ENCODE results near the gene ATG5. TPM values are rescaled to one million over a fixed set of nuclear protein-coding genes. Genes with fewer than 3 reads are reported as not detected.

The ATG5 gene
- total RNA-seq, 1 experiment from 2014 or later, result 26.9 TPM

DNA sequence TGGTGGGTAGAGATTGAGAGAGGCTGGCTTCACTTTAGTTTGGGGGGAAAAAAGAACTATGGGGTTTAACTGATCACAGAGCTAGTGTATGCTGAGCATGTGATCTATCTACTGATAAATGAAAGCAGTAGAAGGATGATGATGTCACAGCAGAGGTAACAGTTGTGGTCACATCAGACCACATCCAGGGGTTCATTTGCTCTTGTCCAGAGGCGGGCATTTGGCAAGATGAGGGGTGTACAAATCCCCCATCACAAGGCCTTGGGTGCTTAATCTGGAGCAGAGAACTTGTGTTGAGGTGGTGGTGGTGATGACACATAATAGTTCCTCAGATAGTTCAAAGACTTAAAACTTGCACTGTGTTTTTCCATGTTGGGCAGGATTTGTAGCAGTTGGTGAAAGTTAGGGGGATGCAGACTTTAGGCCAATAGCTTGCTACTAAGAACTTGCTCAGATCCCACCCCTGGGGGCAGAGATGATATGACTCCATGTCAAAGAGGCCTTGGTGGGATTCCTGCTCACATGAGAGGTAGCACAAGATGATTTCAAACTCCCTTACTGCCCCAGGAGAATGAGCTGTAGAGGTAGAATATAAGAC is 176.0 kb downstream of the ATG5 start:
- no peaks in the 10 kb centered on the region for H3K27me3 Mint-ChIP-seq (ENCODE audit: insufficient read depth, unreplicated experiment)
- TF ChIP-seq, protein P1, sequence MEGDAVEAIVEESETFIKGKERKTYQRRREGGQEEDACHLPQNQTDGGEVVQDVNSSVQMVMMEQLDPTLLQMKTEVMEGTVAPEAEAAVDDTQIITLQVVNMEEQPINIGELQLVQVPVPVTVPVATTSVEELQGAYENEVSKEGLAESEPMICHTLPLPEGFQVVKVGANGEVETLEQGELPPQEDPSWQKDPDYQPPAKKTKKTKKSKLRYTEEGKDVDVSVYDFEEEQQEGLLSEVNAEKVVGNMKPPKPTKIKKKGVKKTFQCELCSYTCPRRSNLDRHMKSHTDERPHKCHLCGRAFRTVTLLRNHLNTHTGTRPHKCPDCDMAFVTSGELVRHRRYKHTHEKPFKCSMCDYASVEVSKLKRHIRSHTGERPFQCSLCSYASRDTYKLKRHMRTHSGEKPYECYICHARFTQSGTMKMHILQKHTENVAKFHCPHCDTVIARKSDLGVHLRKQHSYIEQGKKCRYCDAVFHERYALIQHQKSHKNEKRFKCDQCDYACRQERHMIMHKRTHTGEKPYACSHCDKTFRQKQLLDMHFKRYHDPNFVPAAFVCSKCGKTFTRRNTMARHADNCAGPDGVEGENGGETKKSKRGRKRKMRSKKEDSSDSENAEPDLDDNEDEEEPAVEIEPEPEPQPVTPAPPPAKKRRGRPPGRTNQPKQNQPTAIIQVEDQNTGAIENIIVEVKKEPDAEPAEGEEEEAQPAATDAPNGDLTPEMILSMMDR (IDR thresholded peaks at IDR 0.05; ENCODE audit: insufficient read depth in 1 of 2, low read depth in 1 of 2, low read length in 1 of 2, severe bottlenecking in 1 of 2, unreplicated experiment in 1 of 2), result no peak
- CTCF ChIA-PET, result no interaction called here

DNA sequence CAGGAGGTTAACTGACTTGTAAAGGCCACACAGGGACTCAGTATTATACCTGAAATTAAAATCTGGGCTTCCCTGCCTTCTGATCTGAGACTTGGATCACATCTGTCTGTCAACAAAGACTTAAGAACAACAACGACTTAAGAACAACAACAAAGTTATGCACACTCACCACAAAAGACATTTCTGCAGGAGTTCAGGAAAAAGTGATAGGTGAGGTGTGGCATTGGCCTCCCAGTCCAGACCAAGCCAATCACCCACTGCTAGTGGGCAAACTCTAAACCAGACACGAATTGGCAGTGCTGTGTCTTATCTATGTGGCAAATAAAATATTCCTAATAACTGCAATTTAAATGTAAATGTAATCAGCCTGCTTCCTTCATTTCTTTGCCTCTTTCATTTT is 178.1 kb downstream of the ATG5 start:
- no peak overlapping the region for H3K4me3 ChIP-seq (ENCODE audit: low read depth, low read length)
- H3K27ac Mint-ChIP-seq (ENCODE audit: unreplicated experiment), result no peak overlapping the region
- BruUV-seq (replicated peaks), result no TSS peak
- H3K4me3 Mint-ChIP-seq (ENCODE audit: unreplicated experiment), result no peak overlapping the region
- ChIA-PET POLR2A (no interaction called here), CTCF (no interaction called here)
- no peaks in the 10 kb centered on the region for H3K9me3 ChIP-seq
- no peaks in the 10 kb centered on the region for H3K27me3 Mint-ChIP-seq (ENCODE audit: insufficient read depth, unreplicated experiment)
- H3K36me3 ChIP-seq (ENCODE audit: control insufficient read depth, insufficient read depth, low read length), result no peaks in the 10 kb centered on the region
- H3K4me1 ChIP-seq, result no peaks in the 10 kb centered on the region
- no peaks in the 10 kb centered on the region for H3K4me1 Mint-ChIP-seq (ENCODE audit: low read depth, unreplicated experiment)
- H3K9me3 Mint-ChIP-seq (ENCODE audit: unreplicated experiment), result no peaks in the 10 kb centered on the region
- no peaks in the 10 kb centered on the region for H3K27me3 ChIP-seq (replicated peaks; ENCODE audit: control insufficient read depth, insufficient read depth, low read length)
- intact Hi-C loops (cut with micrococcal nuclease; ENCODE audit: unreplicated experiment), result no loop called here
- no peak for DNase-seq
- H3K36me3 Mint-ChIP-seq (ENCODE audit: insufficient read depth, unreplicated experiment), result no peaks in the 10 kb centered on the region
- TF ChIP-seq, protein P1 (IDR thresholded peaks at IDR 0.05; ENCODE audit: insufficient read depth in 1 of 2, low read depth in 1 of 2, low read length in 1 of 2, severe bottlenecking in 1 of 2, unreplicated experiment in 1 of 2), result no peak

More for the DNA sequence above, 176.0 kb downstream of the ATG5 start:
- DNase-seq, result no peak
- Mint-ChIP-seq H3K4me3 (ENCODE audit: unreplicated experiment) (no peak overlapping the region), H3K4me1 (ENCODE audit: low read depth, unreplicated experiment) (no peaks in the 10 kb centered on the region), H3K27ac (ENCODE audit: unreplicated experiment) (no peak overlapping the region), H3K9me3 (ENCODE audit: unreplicated experiment) (no peaks in the 10 kb centered on the region), H3K36me3 (ENCODE audit: insufficient read depth, unreplicated experiment) (no peaks in the 10 kb centered on the region)
- no peaks in the 10 kb centered on the region for H3K9me3 ChIP-seq
- BruUV-seq (replicated peaks), result no TSS peak
- intact Hi-C loops (cut with micrococcal nuclease; ENCODE audit: unreplicated experiment), result no loop called here
- H3K36me3 ChIP-seq (ENCODE audit: control insufficient read depth, insufficient read depth, low read length), result no peaks in the 10 kb centered on the region
- H3K4me3 ChIP-seq (ENCODE audit: low read depth, low read length), result no peak overlapping the region
- H3K4me1 ChIP-seq, result no peaks in the 10 kb centered on the region
- POLR2A ChIA-PET, result no interaction called here
- no peaks in the 10 kb centered on the region for H3K27me3 ChIP-seq (replicated peaks; ENCODE audit: control insufficient read depth, insufficient read depth, low read length)

DNA sequence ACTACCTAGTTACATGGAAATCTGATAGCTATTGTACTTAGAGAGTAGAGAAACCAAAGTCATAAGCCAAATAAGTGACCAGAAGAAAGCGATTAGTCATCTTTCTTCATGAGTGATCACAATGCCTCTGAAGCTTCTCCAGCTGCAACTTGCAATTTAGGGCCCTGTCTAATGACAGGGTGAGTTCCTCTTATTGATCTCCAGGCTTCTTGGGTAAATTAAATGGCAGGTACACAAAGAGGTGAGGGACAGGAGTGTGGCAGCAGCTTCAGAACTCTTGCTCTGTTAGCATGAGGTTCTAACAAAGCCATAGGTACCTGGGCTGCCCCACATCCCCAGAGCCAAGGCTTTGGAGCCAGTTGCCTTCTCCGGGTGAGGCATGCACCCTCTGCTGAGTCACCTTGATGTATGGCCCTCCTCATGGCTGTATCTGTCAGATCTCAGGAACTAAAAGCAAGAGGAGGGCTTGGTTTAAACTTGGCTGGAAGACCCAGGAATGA is 178.7 kb downstream of the ATG5 start:
- H3K27ac Mint-ChIP-seq (ENCODE audit: unreplicated experiment), result no peak overlapping the region
- H3K4me3 Mint-ChIP-seq (ENCODE audit: unreplicated experiment), result no peak overlapping the region
- no peak for DNase-seq
- Histone ChIP-seq H3K36me3 (ENCODE audit: control insufficient read depth, insufficient read depth, low read length) (no peaks in the 10 kb centered on the region), H3K4me3 (ENCODE audit: low read depth, low read length) (no peak overlapping the region), H3K9me3 (no peaks in the 10 kb centered on the region), H3K27me3 (replicated peaks; ENCODE audit: control insufficient read depth, insufficient read depth, low read length) (no peaks in the 10 kb centered on the region), H3K4me1 (no peaks in the 10 kb centered on the region)
- H3K27me3 Mint-ChIP-seq (ENCODE audit: insufficient read depth, unreplicated experiment), result no peaks in the 10 kb centered on the region
- TF ChIP-seq, protein P1 (IDR thresholded peaks at IDR 0.05; ENCODE audit: insufficient read depth in 1 of 2, low read depth in 1 of 2, low read length in 1 of 2, severe bottlenecking in 1 of 2, unreplicated experiment in 1 of 2), result no peak
- no peaks in the 10 kb centered on the region for H3K36me3 Mint-ChIP-seq (ENCODE audit: insufficient read depth, unreplicated experiment)
- no peaks in the 10 kb centered on the region for H3K4me1 Mint-ChIP-seq (ENCODE audit: low read depth, unreplicated experiment)
- no TSS peak for BruUV-seq (replicated peaks)
- CTCF ChIA-PET, result no interaction called here
- no peaks in the 10 kb centered on the region for H3K9me3 Mint-ChIP-seq (ENCODE audit: unreplicated experiment)
- POLR2A ChIA-PET, result no interaction called here
- intact Hi-C loops (cut with micrococcal nuclease; ENCODE audit: unreplicated experiment), result no loop called here

Measured in Caco-2 (cell line).